IMR-90 (cell line): ENCODE results near the gene TMEM53. TPM values are rescaled to one million over a fixed set of nuclear protein-coding genes. Genes with fewer than 3 reads are reported as not detected.

ENCODE experiments used
- ATAC-seq: fragments of 200-7000 bp; cut with Tn5 transposase; 2 replicates; pipeline ENCODE4 v1.9.1; 2020; ENCODE audit warnings: low read depth, mild to moderate bottlenecking, moderate library complexity
- BruUV-seq: library from RNA; stranded (reverse); fragments of 400-500 nt; replicated peaks from 2 replicates; lab custom pipeline; 2021; lab: Mats Ljungman, UMichigan
- CTCF ChIA-PET: fragments of 300-600 bp; formaldehyde crosslinking; extraction: SDS; loops from one replicate; lab custom pipeline; 2021; ENCODE audit warnings: antibody characterized with exemption; lab: Yijun Ruan, JAX
- POLR2A ChIA-PET: fragments of 300-600 bp; sonication (Branson Sonifier 250); formaldehyde crosslinking; loops from one replicate; lab custom pipeline; 2022; ENCODE audit warnings: antibody characterized with exemption; ENCODE audit not compliant: unreplicated experiment; lab: Charles Lee
- DNase-seq: peaks from one replicate; pipeline ENCODE4 v3.0.0; 2013
- H2AFZ ChIP-seq: replicated peaks from 2 replicates; pipeline ENCODE3; 2013; ENCODE audit warnings: low read length, mild to moderate bottlenecking; ENCODE audit not compliant: poor library complexity
- H2AK5ac ChIP-seq: 2 replicates; pipeline ENCODE4 v1.6.1; 2013; ENCODE audit warnings: low read depth, low read length, inconsistent platforms
- H2AK9ac ChIP-seq: replicated peaks from 2 replicates; pipeline ENCODE3; 2013; ENCODE audit warnings: mild to moderate bottlenecking, low read depth, low read length, moderate library complexity; ENCODE audit not compliant: poor library complexity
- H2BK120ac ChIP-seq: 2 replicates; pipeline ENCODE4 v1.6.1; 2013; ENCODE audit warnings: low read depth, low read length, inconsistent platforms
- H2BK15ac ChIP-seq: 3 replicates; pipeline ENCODE4 v1.6.1; 2013; ENCODE audit warnings: low read depth, low read length, inconsistent platforms
- H2BK20ac ChIP-seq: 2 replicates; pipeline ENCODE4 v1.6.1; 2013; ENCODE audit warnings: low read depth, mild to moderate bottlenecking, inconsistent platforms, low read length, moderate library complexity
- H2BK5ac ChIP-seq: 2 replicates; pipeline ENCODE4 v1.6.1; 2013; ENCODE audit warnings: mild to moderate bottlenecking, low read depth, low read length, inconsistent platforms; ENCODE audit not compliant: poor library complexity, severe bottlenecking
- H3K14ac ChIP-seq: replicated peaks from 2 replicates; pipeline ENCODE4 v1.6.1; 2013; ENCODE audit warnings: low read depth, low read length, inconsistent platforms
- H3K18ac ChIP-seq: 2 replicates; pipeline ENCODE4 v1.6.1; 2013; ENCODE audit warnings: low read depth, low read length, control low read depth
- H3K23ac ChIP-seq: 2 replicates; pipeline ENCODE4 v1.6.1; 2013; ENCODE audit warnings: low read depth, low read length, inconsistent platforms
- H3K27ac ChIP-seq: 2 replicates; pipeline ENCODE4 v1.5.1; 2013; ENCODE audit warnings: mild to moderate bottlenecking, control low read depth, low read length; ENCODE audit not compliant: insufficient read depth
- H3K27me3 ChIP-seq: 2 replicates; pipeline ENCODE4 v1.6.1; 2013; ENCODE audit warnings: low read length; ENCODE audit not compliant: control insufficient read depth, insufficient read depth
- H3K36me3 ChIP-seq: 2 replicates; pipeline ENCODE4 v1.6.1; 2013; ENCODE audit warnings: low read length, mixed read lengths; ENCODE audit not compliant: control insufficient read depth, insufficient read depth
- H3K4ac ChIP-seq: 2 replicates; pipeline ENCODE4 v1.6.1; 2013; ENCODE audit warnings: low read depth, low read length, inconsistent platforms
- H3K4me1 ChIP-seq: 2 replicates; pipeline ENCODE4 v1.6.1; 2013; ENCODE audit warnings: low read length, mixed read lengths; ENCODE audit not compliant: control insufficient read depth, insufficient read depth
- H3K4me2 ChIP-seq: 2 replicates; pipeline ENCODE4 v1.6.1; 2013; ENCODE audit warnings: low read depth, mild to moderate bottlenecking, control low read depth, low read length, moderate library complexity
- H3K4me3 ChIP-seq: 2 replicates; pipeline ENCODE4 v1.5.1; 2013; ENCODE audit warnings: low read depth, mild to moderate bottlenecking, control low read depth, low read length, moderate library complexity; ENCODE audit not compliant: insufficient read depth
- H3K56ac ChIP-seq: 2 replicates; pipeline ENCODE4 v1.6.1; 2013; ENCODE audit warnings: low read length, inconsistent platforms; ENCODE audit not compliant: insufficient read depth; ENCODE audit errors: extremely low read depth
- H3K79me1 ChIP-seq, 2 experiments: 2 replicates each; pipeline ENCODE4 v1.6.1; 2013; ENCODE audit warnings: low read length in 2 of 2, inconsistent platforms in 1 of 2, low read depth in 1 of 2
- H3K9ac ChIP-seq: 2 replicates; pipeline ENCODE4 v1.6.1; 2013; ENCODE audit warnings: low read depth, low read length, control low read depth
- H3K9me1 ChIP-seq: 2 replicates; pipeline ENCODE4 v1.6.1; 2013; ENCODE audit warnings: low read length, inconsistent platforms; ENCODE audit not compliant: insufficient read depth
- H3K9me3 ChIP-seq: 2 replicates; pipeline ENCODE4 v1.6.1; 2013; ENCODE audit warnings: low read length; ENCODE audit not compliant: control insufficient read depth, insufficient read depth
- H4K20me1 ChIP-seq: 2 replicates; pipeline ENCODE4 v1.6.1; 2013; ENCODE audit warnings: low read length, inconsistent platforms; ENCODE audit not compliant: insufficient read depth
- H4K5ac ChIP-seq: 2 replicates; pipeline ENCODE4 v1.6.1; 2013; ENCODE audit warnings: mild to moderate bottlenecking, low read depth, low read length, control low read depth
- H4K8ac ChIP-seq, 2 experiments: 2 replicates each; pipeline ENCODE4 v1.6.1; 2013; ENCODE audit warnings: low read depth in 2 of 2, low read length in 2 of 2, control low read depth in 1 of 2, inconsistent platforms in 1 of 2
- H4K91ac ChIP-seq: 2 replicates; pipeline ENCODE4 v1.6.1; 2013; ENCODE audit warnings: low read depth, low read length, inconsistent platforms; ENCODE audit not compliant: insufficient read depth
- CHD1 ChIP-seq: IDR thresholded peaks from 2 replicates; pipeline ENCODE4 v1.6.1; 2012; ENCODE audit warnings: low read depth, low read length, improper control_type of control experiment
- CTCF ChIP-seq: conservative IDR thresholded peaks from 2 replicates; pipeline ENCODE4 v1.5.1; 2012; ENCODE audit warnings: mild to moderate bottlenecking, low read depth, low read length, improper control_type of control experiment
- POLR2A ChIP-seq: IDR thresholded peaks from 2 replicates; pipeline ENCODE4 v1.6.1; 2012; ENCODE audit warnings: mild to moderate bottlenecking, low read depth, low read length
- RAD21 ChIP-seq: IDR thresholded peaks from 2 replicates; pipeline ENCODE4 v1.6.1; 2012; ENCODE audit warnings: low read length, improper control_type of control experiment
- RFX5 ChIP-seq: IDR thresholded peaks from 2 replicates; pipeline ENCODE4 v1.8.0; 2012; ENCODE audit warnings: low read depth, mild to moderate bottlenecking, low read length, moderate library complexity
- WGBS, 2 experiments: methylation state at CpG; one replicate each; pipeline versions ENCODE4 v1.1.5 to v1.1.7; 2013; ENCODE audit warnings: missing lambda C conversion rate in 2 of 2; ENCODE audit not compliant: insufficient read length in 1 of 2; ENCODE audit errors: extremely low coverage in 2 of 2; 5-methylcytosine and 5-hydroxymethylcytosine counted together
- dilution Hi-C: fragments of 300-500 bp; cut with HindIII; formaldehyde crosslinking; loops from one replicate; pipeline ENCODE4 v1.14.3; 2018; ENCODE audit warnings: low sequenced_read_pairs; ENCODE audit not compliant: unreplicated experiment
- in situ Hi-C: fragments of 300-500 bp; cut with MboI; formaldehyde crosslinking; loops from 3 replicates; pipeline ENCODE4 v1.14.3; 2019; ENCODE audit warnings: low sequenced_read_pairs, inconsistent platforms, mixed read lengths
- intact Hi-C: fragments of 100-400 bp; cut with micrococcal nuclease; formaldehyde crosslinking; loops from 2 replicates; pipeline ENCODE4 v1.10.0; 2022
- polyA plus RNA-seq, 3 experiments: library from polyadenylated mRNA; depleted of rRNA; stranded (reverse); fragments of >200 nt; gene quantifications; 2 replicates each; pipeline ENCODE4 v1.2.3, GENCODE V29; 2012; ENCODE audit warnings: low replicate concordance in 1 of 3
- total RNA-seq: library from RNA; depleted of rRNA; stranded (reverse); fragments of >200 nt; gene quantifications from 2 replicates; pipeline ENCODE4 v1.2.3, GENCODE V29; 2012
- TF ChIP-seq, protein P1 (sequence below): fragments of 150-350 bp; IDR thresholded peaks from 2 replicates; pipeline ENCODE4 v1.6.1; 2016; ENCODE audit warnings: low read depth, mild to moderate bottlenecking, low read length, moderate library complexity, borderline replicate concordance

TMEM53 gene
- total and polyA plus RNA-seq, 2 of the 4 experiments (the other 2 are of a cell fraction): 2.7 to 6.3 TPM

DNA sequence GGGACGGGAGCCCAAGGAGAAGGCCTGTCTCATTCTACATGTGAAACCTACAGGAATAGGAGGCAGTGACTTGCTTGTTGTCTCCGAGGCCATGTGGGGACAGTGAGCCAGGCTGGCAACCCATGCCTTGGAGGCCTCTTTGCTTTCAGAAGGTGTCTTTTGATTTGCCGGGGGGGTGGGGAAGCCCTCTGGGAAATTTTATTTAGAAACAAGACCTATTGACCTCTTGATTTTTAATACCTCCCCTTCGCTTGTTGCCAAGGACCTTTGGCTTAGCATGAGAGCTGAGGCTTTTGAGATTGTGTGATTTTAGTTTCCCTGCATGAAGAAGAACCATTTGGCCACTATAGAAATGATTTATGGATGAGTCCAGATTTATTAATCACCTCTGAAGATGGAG lies 4.3 kb upstream of the TMEM53 start:
- no peak for TF ChIP-seq CHD1
- no peak for TF ChIP-seq CTCF
- TF ChIP-seq RAD21: no peak
- TF ChIP-seq, protein P1, sequence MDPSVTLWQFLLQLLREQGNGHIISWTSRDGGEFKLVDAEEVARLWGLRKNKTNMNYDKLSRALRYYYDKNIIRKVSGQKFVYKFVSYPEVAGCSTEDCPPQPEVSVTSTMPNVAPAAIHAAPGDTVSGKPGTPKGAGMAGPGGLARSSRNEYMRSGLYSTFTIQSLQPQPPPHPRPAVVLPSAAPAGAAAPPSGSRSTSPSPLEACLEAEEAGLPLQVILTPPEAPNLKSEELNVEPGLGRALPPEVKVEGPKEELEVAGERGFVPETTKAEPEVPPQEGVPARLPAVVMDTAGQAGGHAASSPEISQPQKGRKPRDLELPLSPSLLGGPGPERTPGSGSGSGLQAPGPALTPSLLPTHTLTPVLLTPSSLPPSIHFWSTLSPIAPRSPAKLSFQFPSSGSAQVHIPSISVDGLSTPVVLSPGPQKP: no peak
- TF ChIP-seq POLR2A: no peak
- TF ChIP-seq RFX5: no peak
- 60% methylated on average over 1 of the region's 4 CpGs; no CpG with 5 or more reads in 1 of the 2 experiments for WGBS, 2 experiments

More for the DNA sequence above, 4.3 kb upstream of the TMEM53 start:
- ATAC-seq (no peak), DNase-seq (no peak)
- no peak overlapping the region for H2BK5ac ChIP-seq
- H4K5ac ChIP-seq: no peak overlapping the region
- H3K4ac ChIP-seq: no peak overlapping the region
- H2BK15ac ChIP-seq: no peak overlapping the region
- no peak overlapping the region for H3K18ac ChIP-seq
- no peak overlapping the region for H2BK120ac ChIP-seq
- H4K91ac ChIP-seq: no peak overlapping the region
- H3K27me3 ChIP-seq: no peaks in the 10 kb centered on the region
- H2AK9ac ChIP-seq: no peak overlapping the region
- no peak overlapping the region for H3K23ac ChIP-seq
- H4K20me1 ChIP-seq: no peaks in the 10 kb centered on the region
- no peak overlapping the region for H3K9ac ChIP-seq
- dilution Hi-C loops: no loop called here
- no peak overlapping the region for H4K8ac ChIP-seq
- in situ Hi-C loops: no loop called here
- no peak overlapping the region for H2AK5ac ChIP-seq
- no peaks in the 10 kb centered on the region for H3K9me3 ChIP-seq
- H3K4me3 ChIP-seq: no peak overlapping the region
- H2AFZ ChIP-seq: no peak overlapping the region
- no peaks in the 10 kb centered on the region for H3K36me3 ChIP-seq
- H3K14ac ChIP-seq: no peak overlapping the region
- H2BK20ac ChIP-seq: no peak overlapping the region
- peaks cover 5 to 6% of the 10 kb centered on the region in 2 experiments; a peak in 3 of 4 replicates for H3K79me1 ChIP-seq
- intact Hi-C loops: no loop called here
- no peak overlapping the region for H3K56ac ChIP-seq
- POLR2A ChIA-PET: no interaction called here
- H3K4me2 ChIP-seq: no peak overlapping the region
- CTCF ChIA-PET: no interaction called here
- H3K4me1 ChIP-seq: peaks cover 6% of the 10 kb centered on the region
- no TSS peak for BruUV-seq
- no peak overlapping the region for H3K27ac ChIP-seq
- peaks cover 6% of the 10 kb centered on the region for H3K9me1 ChIP-seq
